Muscle of back (tissue), 13 donors: Measurements from ENCODE around the gene MDH2. TPM values are rescaled to one million over a fixed set of nuclear protein-coding genes. Genes with fewer than 3 reads are reported as not detected.
"Not testable (repeated sequence)": the region's sequence is repeated elsewhere in the genome, so short reads cannot be mapped to it uniquely, and the experiment has no call there.

ENCODE experiments used
- DNase-seq, 3 donors: peaks; one replicate each; pipeline versions ENCODE4 v3.0.0 to v3.0.0-alpha.2; 2013
- long read RNA-seq, 9 donors: transcript quantifications; one replicate each; lab custom pipeline, GENCODE V29; 2026
- polyA plus RNA-seq, 10 donors: library from polyadenylated mRNA; unstranded; fragments of 120-200 nt; gene quantifications; one replicate each; pipeline ENCODE4 v1.2.1, GENCODE V29; 2013; ENCODE audit not compliant: insufficient read length in 10 of 10

MDH2 gene
- polyA plus RNA-seq: 100 to 1,000 TPM; 169 to 224 (median 208) TPM
- long read RNA-seq, donor 1, transcript MDH2-201 (9 exons, 2,209 nt): major isoform, 61 of 123 reads
- long read RNA-seq, donor 1, transcript MDH2-206 (4 exons, 551 nt): minor isoform, 6 of 123 reads
- long read RNA-seq, donor 1, partial matches to known transcripts: 50 of 123 reads
- long read RNA-seq, donor 1, other reads (novel, unspliced or antisense): 0 of 123 reads
- long read RNA-seq, donor 2, transcript MDH2-201 (9 exons, 2,209 nt): major isoform, 51 of 99 reads
- long read RNA-seq, donor 2, partial matches to known transcripts: 44 of 99 reads
- long read RNA-seq, donor 2, other reads (novel, unspliced or antisense): 0 of 99 reads
- long read RNA-seq, donor 3: 0 reads
- long read RNA-seq, donor 4, transcript MDH2-201 (9 exons, 2,209 nt): major isoform, 48 of 106 reads
- long read RNA-seq, donor 4, partial matches to known transcripts: 54 of 106 reads
- long read RNA-seq, donor 4, other reads (novel, unspliced or antisense): 0 of 106 reads
- long read RNA-seq, donor 5, transcript MDH2-201 (9 exons, 2,209 nt): major isoform, 82 of 189 reads
- long read RNA-seq, donor 5, transcript MDH2-204 (8 exons, 2,020 nt): minor isoform, 5 of 189 reads
- long read RNA-seq, donor 5, transcript MDH2-206 (4 exons, 551 nt): minor isoform, 10 of 189 reads
- long read RNA-seq, donor 5, partial matches to known transcripts: 81 of 189 reads
- long read RNA-seq, donor 5, other reads (novel, unspliced or antisense): 5 of 189 reads
- long read RNA-seq, donor 6, transcript MDH2-201 (9 exons, 2,209 nt): major isoform, 71 of 159 reads
- long read RNA-seq, donor 6, partial matches to known transcripts: 84 of 159 reads
- long read RNA-seq, donor 6, other reads (novel, unspliced or antisense): 0 of 159 reads
- long read RNA-seq, donor 7, transcript MDH2-201 (9 exons, 2,209 nt): major isoform, 52 of 109 reads
- long read RNA-seq, donor 7, partial matches to known transcripts: 51 of 109 reads
- long read RNA-seq, donor 7, other reads (novel, unspliced or antisense): 0 of 109 reads
- long read RNA-seq, donor 8, transcript MDH2-201 (9 exons, 2,209 nt): major isoform, 36 of 77 reads
- long read RNA-seq, donor 8, partial matches to known transcripts: 37 of 77 reads
- long read RNA-seq, donor 8, other reads (novel, unspliced or antisense): 0 of 77 reads
- long read RNA-seq, donor 9, transcript MDH2-201 (9 exons, 2,209 nt): major isoform, 7 of 8 reads
- long read RNA-seq, donor 9, partial matches to known transcripts: 0 of 8 reads
- long read RNA-seq, donor 9, other reads (novel, unspliced or antisense): 0 of 8 reads

- peak; percentile 93 to 98 (median 97) for DNase-seq
Measured at GRCh38 chr7:76047811-76048667, at the start of gene MDH2, which contains the start of gene STYXL1. Gene MDH2, plus strand, starts transcription at chr7:76048106. Its CDS starts 55 bp downstream, at chr7:76048161. Gene STYXL1, minus strand, starts transcription at chr7:76048000. Its CDS starts 17,477 bp downstream, at chr7:76030523.

- peak in 1 of 3 donors; percentile 2 for DNase-seq
Measured at GRCh38 chr7:76000566-76000965, 47.3 kb upstream of the MDH2 start.

DNA sequence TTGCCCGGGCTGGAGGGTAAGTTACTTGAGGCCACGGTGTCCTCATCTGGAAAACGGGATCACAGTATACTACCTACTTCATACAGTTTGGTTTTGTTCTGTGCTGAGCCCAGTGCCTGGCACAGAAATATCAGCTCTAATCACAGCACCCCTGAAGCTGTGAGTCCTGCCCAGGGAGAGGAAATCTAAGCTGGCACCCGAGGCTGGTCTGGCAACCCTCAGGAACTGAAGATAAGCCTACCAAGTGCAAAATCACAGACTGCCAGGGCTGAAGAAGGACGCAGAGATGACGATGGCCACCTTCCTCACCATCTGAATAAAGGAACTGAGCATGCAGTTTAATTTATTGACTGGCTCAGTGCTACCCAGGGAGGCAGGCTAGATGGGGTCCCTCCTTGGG is 45.8 kb upstream of the MDH2 start:
- DNase-seq: no peak

- no peak for DNase-seq
Measured at GRCh38 chr7:76002822-76003221, 45.1 kb upstream of the MDH2 start.

- no peak for DNase-seq
Measured at GRCh38 chr7:76003351-76003750, 44.6 kb upstream of the MDH2 start.

- not testable (repeated sequence) for DNase-seq
Measured at GRCh38 chr7:76005004-76005403, 42.9 kb upstream of the MDH2 start.

- no peak for DNase-seq
Measured at GRCh38 chr7:76008156-76008687, 39.7 kb upstream of the MDH2 start.

DNA sequence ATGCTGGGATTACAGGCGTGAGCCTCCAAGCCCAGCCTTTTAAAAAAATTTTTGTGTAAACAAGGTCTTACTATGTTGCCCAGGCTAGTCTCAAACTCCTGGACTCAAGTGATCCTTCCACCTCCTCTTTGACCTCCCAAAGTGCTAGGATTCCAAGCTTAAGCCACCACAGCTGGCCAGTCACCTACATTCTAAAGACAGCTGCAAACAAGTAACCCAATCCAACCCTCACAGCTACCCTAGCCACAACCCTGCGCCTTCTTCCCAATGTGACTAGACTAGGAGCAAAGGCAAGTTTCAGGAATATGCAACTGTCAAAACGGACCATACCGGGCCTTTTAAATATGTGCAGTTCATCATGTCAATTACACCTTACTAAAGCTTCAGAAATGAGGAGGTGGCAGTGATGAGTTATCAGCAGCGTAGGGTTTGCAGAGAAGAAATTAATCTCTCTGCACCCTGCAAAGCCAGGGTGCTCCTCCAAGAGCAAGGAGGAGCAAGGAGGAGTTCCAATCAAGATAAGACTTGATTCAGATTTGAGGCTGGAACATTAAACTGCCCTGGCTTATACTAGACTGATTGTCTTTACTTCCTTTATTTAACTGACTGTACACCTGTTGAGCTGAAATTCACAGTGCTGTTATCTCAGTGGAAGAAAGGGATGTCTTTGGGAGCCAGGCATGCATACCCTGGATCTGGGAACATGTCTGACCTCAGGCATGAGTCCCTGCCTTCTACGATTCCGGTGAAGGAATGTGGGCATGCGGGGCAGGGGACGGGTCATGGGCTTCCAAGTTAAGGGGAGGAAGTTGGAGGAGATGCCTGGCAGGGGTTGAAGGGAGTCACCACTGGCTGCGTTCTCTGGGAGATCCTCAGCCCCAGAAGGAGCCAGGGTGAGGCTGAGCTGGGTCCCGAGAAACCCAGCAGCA is 38.0 kb upstream of the MDH2 start:
- DNase-seq: no peak

- DNase-seq: peak; percentile 65 to 92 (median 79)
Measured at GRCh38 chr7:76011442-76011861, 36.5 kb upstream of the MDH2 start.

- no peak for DNase-seq
Measured at GRCh38 chr7:76016191-76016947, 31.5 kb upstream of the MDH2 start.

- not testable (repeated sequence) for DNase-seq
Measured at GRCh38 chr7:76018520-76018919, 29.4 kb upstream of the MDH2 start.

- peak; percentile 66 to 84 (median 81) for DNase-seq
Measured at GRCh38 chr7:76020031-76020714, 27.7 kb upstream of the MDH2 start.

DNA sequence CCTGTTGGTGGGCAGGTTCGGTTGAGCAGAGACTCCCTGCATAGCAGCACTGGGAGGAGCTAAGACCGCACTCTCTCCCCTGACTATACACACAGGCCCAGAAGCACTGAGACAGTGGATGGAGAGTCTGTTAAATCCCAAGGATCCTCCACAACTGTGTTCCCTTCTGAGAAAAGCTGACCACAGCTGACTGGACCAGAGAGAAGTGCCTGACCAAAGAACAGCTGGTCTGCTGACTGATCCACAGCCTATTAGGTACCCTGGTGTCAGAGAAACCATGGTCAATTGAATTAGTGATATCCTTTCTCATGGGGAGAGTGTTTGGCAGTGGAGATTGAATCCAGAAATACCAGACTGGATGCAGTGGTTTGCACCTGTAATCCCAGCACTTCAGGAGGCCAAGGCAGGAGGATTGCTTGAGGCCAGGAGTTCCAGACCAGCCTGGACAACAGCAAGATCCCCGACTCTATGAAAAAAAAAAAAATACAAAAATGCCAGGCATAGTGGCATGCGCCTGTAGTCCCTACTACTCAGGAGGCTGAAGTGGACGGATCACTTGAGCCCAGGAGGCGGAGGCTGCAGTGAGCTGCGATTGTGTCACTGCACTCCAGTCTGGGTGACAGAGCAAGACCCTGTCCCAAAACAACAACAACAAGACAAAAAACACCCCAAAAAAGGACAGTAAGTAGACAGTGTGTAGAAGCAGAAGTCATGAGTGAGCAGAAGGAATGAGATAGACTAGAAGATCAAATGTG is 25.7 kb upstream of the MDH2 start:
- DNase-seq: no peak

DNA sequence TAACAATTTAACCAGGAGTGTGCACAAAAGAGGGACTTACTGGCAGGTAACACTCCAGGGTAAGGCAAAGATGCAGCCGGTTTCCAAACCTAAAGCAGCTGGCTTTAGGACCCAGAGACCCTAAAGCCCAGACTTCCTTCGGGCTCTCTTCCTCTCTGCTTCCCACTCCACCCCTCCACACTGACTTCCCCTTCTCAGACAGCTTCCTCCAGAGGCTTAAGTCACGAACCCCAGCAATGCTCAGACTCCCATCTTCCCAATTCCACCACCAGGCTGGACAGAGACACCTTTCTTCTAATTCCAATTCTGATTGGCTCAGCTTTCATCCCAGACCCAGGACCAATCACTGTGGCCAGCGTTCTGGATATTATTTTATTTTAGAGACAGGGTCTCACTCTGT is 24.9 kb upstream of the MDH2 start:
- DNase-seq: peak in 1 of 3 donors; percentile 32

- not testable (repeated sequence) for DNase-seq
Measured at GRCh38 chr7:76029682-76030081, 18.2 kb upstream of the MDH2 start.

DNA sequence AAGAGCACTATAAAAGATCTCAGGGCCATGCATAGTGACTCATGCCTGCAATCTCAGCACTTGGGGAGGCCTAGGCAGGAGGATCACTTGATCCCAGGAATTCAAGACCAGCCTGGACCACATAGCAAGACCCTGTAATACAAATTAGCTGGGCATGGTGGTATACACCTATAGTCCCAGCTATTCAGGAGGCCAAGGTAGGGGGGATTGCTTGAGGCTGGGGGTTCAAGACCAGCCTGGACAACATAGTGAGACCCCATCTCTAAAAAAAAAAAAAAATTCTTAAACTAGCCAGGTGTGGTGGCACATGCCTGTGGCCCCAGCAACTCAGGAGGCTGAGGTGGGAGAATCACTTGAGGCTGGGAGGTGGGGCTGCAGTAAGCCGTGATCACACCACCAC is 15.9 kb upstream of the MDH2 start:
- no peak for DNase-seq

- DNase-seq: peak; percentile 30 to 59 (median 45)
Measured at GRCh38 chr7:76037310-76037709, 10.6 kb upstream of the MDH2 start.
